Stomach (tissue), 9 donors: Measurements from ENCODE around the gene RTTN. TPM values are rescaled to one million over a fixed set of nuclear protein-coding genes. Genes with fewer than 3 reads are reported as not detected.
"Not testable (repeated sequence)": the region's sequence is repeated elsewhere in the genome, so short reads cannot be mapped to it uniquely, and the experiment has no call there.

Experiments used
- DNase-seq, 2 donors: peaks; one replicate each; pipeline versions ENCODE4 v3.0.0 to v3.0.0-alpha.2; 2013 to 2019
- H3K27ac ChIP-seq, 5 donors: fragments of 200-600 bp in 4 of 5; sonication (generic) in 4 of 5; one replicate each; pipeline ENCODE4 v1.5.1; 2013 to 2019; ENCODE audit warnings: mild to moderate bottlenecking in 1 of 5, moderate library complexity in 1 of 5
- H3K27me3 ChIP-seq, 3 donors: fragments of 200-600 bp; sonication (generic); one replicate each; pipeline ENCODE4 v1.5.1; 2017 to 2019; ENCODE audit warnings: mixed run types in 1 of 3
- H3K36me3 ChIP-seq, 4 donors: fragments of 200-600 bp; sonication (generic); 1 replicate in 3 of 4; 2 replicates in 1 of 4; pipeline ENCODE4 v1.5.1; 2016 to 2019
- H3K4me1 ChIP-seq, 4 donors: fragments of 200-600 bp; sonication (generic); one replicate each; pipeline ENCODE4 v1.5.1; 2016 to 2019
- H3K4me3 ChIP-seq, 4 donors: fragments of 200-600 bp; sonication (generic) in 3 of 4; one replicate each; pipeline ENCODE4 v1.5.1; 2016 to 2019; ENCODE audit warnings: mild to moderate bottlenecking in 1 of 4
- H3K9me3 ChIP-seq, 4 donors: fragments of 200-600 bp; sonication (generic); one replicate each; pipeline ENCODE4 v1.5.1; 2016 to 2019
- EP300 ChIP-seq: sonication (generic); formaldehyde crosslinking; IDR thresholded peaks from one replicate; pipeline ENCODE4 v1.6.1; 2017; ENCODE audit warnings: antibody characterized with exemption
- POLR2A ChIP-seq, 4 donors: fragments of 450-650 bp; IDR thresholded peaks; one replicate each; pipeline ENCODE4 v1.6.1; 2016; ENCODE audit warnings: antibody characterized with exemption in 4 of 4, control low read depth in 2 of 4, mild to moderate bottlenecking in 1 of 4, moderate library complexity in 1 of 4
- POLR2AphosphoS5 ChIP-seq, 3 donors: sonication (generic); formaldehyde crosslinking; IDR thresholded peaks; one replicate each; pipeline ENCODE4 v1.6.1; 2016; ENCODE audit warnings: antibody characterized with exemption in 3 of 3
- WGBS, 5 donors: extraction: QIAGEN DNeasy Blood & Tissue Kit in 3 of 5; methylation state at CpG; one replicate each; pipeline versions ENCODE4 v1.1.5 to v1.1.7; 2013 to 2018; 5-methylcytosine and 5-hydroxymethylcytosine counted together
- intact Hi-C: fragments of 100-400 bp; cut with DNase I; formaldehyde crosslinking; loops from one replicate; pipeline ENCODE4 v1.15.1; 2023; ENCODE audit warnings: low total_unique reads
- polyA plus RNA-seq, 3 donors: library from polyadenylated mRNA; stranded (reverse); fragments of 200-250 nt; gene quantifications; one replicate each; pipeline ENCODE4 v1.2.3, GENCODE V29; 2013
- total RNA-seq, 5 donors: library from RNA; depleted of rRNA; stranded (reverse); fragments of >200 nt; gene quantifications; one replicate each; pipeline versions ENCODE4 v1.1.0 to v1.2.3, GENCODE V29; 2014 to 2016
- TF ChIP-seq, protein P1 (sequence below), 7 experiments: fragments of 450-650 bp in 4 of 7; fragments of 200-600 bp in 3 of 7; sonication (generic) in 3 of 7; IDR thresholded peaks; one replicate each; pipeline ENCODE4 v1.5.1; 2016 to 2019; ENCODE audit warnings: antibody characterized with exemption in 7 of 7, control low read depth in 2 of 7, mild to moderate bottlenecking in 1 of 7
- donor health status: healthy with polysubstance abuse.
- donor health status: Bipolar disorder and iron deficiency.
- donor health status: healthy.

The RTTN gene
- total and polyA plus RNA-seq, 8 donors: 2.1 to 52.1 (median 10.2) TPM

DNA sequence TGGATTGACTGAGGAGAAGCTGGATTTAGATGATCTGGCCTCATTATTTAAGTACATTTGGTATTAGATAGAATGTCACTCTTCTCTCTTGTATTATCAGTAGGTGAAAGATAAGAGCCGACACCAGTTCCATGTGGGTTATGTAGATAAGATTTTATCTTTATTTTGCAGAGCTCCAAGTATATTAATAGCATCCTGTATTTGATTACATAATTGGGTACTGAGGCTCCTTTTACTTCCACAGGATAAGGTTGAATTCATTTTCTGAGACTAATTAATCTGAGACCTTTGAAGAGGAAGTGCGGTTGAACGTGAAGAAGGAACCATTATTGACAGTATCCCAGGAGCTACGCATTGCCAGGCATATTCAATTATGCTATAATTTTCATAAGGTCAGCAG lies 225.0 kb downstream of the RTTN start:
- TF ChIP-seq POLR2A (IDR thresholded peaks at IDR 0.05) (no peak), EP300 (no peak), POLR2AphosphoS5 (IDR thresholded peaks at IDR 0.05) (no peak)
- TF ChIP-seq, protein P1, sequence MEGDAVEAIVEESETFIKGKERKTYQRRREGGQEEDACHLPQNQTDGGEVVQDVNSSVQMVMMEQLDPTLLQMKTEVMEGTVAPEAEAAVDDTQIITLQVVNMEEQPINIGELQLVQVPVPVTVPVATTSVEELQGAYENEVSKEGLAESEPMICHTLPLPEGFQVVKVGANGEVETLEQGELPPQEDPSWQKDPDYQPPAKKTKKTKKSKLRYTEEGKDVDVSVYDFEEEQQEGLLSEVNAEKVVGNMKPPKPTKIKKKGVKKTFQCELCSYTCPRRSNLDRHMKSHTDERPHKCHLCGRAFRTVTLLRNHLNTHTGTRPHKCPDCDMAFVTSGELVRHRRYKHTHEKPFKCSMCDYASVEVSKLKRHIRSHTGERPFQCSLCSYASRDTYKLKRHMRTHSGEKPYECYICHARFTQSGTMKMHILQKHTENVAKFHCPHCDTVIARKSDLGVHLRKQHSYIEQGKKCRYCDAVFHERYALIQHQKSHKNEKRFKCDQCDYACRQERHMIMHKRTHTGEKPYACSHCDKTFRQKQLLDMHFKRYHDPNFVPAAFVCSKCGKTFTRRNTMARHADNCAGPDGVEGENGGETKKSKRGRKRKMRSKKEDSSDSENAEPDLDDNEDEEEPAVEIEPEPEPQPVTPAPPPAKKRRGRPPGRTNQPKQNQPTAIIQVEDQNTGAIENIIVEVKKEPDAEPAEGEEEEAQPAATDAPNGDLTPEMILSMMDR (IDR thresholded peaks at IDR 0.05): no peak
- Histone ChIP-seq H3K27ac (no peak overlapping the region), H3K4me1 (peaks cover 0 to 8% (median 0%) of the 10 kb centered on the region in 4 donors), H3K9me3 (peaks cover 0 to 23% (median 22%) of the 10 kb centered on the region in 4 donors), H3K36me3 (peaks cover 0 to 12% (median 0%) of the 10 kb centered on the region in 4 donors), H3K4me3 (no peak overlapping the region), H3K27me3 (no peaks in the 10 kb centered on the region)
- DNase-seq: no peak
- intact Hi-C loops: no loop called here
- 59 to 67% (median 65%) methylated on average over 4 of the region's 4 CpGs for whole genome bisulfite sequencing, 5 donors

DNA sequence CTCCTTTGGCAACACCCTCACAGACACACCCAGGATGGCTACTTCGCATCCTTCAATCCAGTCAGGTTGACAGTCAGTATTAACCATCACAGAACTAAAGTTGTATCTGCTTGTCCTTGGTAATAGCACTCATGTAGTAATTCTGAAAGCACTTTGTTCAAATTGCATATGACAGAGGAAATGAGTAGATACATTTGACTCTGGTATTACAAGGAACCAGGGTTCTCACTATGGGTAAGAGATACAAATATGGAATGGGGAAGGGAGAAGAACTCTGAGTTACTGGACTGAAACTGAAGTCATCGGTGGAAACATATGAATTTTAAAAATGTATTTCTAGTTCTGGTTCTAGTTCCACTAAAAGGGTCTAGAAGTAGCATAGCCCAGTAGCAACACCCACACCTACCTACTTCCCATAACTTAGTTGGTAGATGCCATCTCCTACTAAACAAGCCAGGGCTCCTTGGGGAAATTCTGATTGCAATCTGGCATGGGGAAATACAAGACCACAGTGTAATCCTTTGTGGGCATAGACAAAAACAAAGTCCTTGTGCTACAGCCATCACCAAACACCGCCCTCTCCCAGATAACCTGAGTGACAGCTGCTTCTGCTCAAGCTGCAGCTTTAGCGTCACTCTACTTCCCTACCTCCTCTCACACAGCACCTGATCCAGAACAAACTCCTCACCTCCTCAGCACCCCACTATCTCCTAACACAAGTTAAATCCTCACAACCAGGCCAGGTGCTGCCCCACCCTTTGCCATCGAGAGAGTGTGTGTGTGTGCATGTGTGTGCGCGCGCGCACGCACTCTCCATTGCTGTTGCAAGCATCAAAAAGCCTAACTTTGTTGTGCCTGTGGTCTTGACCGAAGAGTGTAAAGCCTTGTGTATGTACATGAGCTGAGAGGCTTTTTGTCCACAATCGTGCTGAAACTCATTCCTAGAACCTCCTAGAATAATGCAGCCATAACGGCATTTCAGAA lies 226.5 kb downstream of the RTTN start:
- DNase-seq: no peak

DNA sequence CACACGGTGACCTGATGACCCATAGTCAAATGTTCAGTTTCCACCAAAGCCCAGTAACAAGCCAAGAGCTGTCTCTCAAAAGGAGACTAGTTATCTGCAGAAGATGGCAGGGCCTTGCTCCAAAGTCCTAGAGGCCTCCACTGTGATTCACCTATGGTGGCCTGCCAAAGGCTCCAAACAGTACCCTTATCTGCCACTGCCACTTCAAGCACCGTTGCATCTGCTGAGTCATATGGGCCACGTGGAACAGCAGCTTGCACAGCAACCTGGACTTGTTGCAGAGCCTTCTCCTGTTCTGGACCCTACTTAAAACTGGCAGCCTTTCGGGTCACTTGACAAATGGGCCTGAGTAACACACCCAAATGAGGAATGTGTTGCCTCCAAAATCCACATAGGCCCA lies 230.2 kb downstream of the RTTN start:
- H3K4me1 ChIP-seq, H3K27ac ChIP-seq, intact Hi-C loops, H3K4me3 ChIP-seq, H3K27me3 ChIP-seq, DNase-seq: not testable (repeated sequence)
- Histone ChIP-seq H3K9me3 (peaks cover 0 to 53% (median 29%) of the 10 kb centered on the region in 4 donors), H3K36me3 (peaks cover 0 to 11% (median 0%) of the 10 kb centered on the region in 4 donors)
- 86 to 92% (median 91%) methylated on average over 4 of the region's 4 CpGs for WGBS, 5 donors

More for the DNA sequence above, 226.5 kb downstream of the RTTN start:
- intact Hi-C loops: no loop called here
- H3K27me3 ChIP-seq: no peaks in the 10 kb centered on the region
- H3K36me3 ChIP-seq: peaks cover 0 to 11% (median 0%) of the 10 kb centered on the region in 4 donors
- peaks cover 0 to 8% (median 0%) of the 10 kb centered on the region in 4 donors for H3K4me1 ChIP-seq
- peaks cover 0 to 36% (median 22%) of the 10 kb centered on the region in 4 donors for H3K9me3 ChIP-seq
- TF ChIP-seq, protein P1 (IDR thresholded peaks at IDR 0.05): no peak
- no peak for TF ChIP-seq EP300
- TF ChIP-seq POLR2A (IDR thresholded peaks at IDR 0.05): no peak
- TF ChIP-seq POLR2AphosphoS5 (IDR thresholded peaks at IDR 0.05): no peak
- no peak overlapping the region for H3K27ac ChIP-seq
- no peak overlapping the region for H3K4me3 ChIP-seq
- 84 to 88% (median 86%) methylated on average over 13 of the region's 13 CpGs for whole genome bisulfite sequencing, 5 donors

DNA sequence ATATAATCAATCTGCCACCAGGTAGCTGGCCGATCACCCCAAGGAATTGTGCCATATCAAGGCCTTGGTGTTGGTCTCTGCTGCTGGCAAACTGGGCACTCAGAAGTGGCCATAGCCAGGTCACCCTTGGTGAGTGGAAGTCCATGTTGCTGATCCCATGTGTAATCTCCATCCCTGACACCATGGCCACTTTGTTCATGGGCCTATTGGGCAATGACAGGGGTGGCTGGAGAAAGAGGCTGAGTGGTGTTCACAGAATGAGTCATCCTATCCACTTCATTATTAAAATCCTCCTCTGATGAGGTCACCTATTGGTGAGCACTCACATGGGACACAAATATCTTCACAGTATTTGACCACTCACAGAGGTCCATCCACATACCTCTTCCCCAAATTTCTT lies 231.1 kb downstream of the RTTN start:
- WGBS, 5 donors: 89 to 100% (median 97%) methylated on average over 1 of the region's 1 CpG
- Histone ChIP-seq H3K27ac (no peak overlapping the region), H3K4me3 (no peak overlapping the region), H3K9me3 (peaks cover 0 to 56% (median 29%) of the 10 kb centered on the region in 4 donors), H3K27me3 (no peaks in the 10 kb centered on the region), H3K4me1 (no peaks in the 10 kb centered on the region), H3K36me3 (peaks cover 0 to 11% (median 0%) of the 10 kb centered on the region in 4 donors)
- TF ChIP-seq, protein P1 (IDR thresholded peaks at IDR 0.05): no peak
- TF ChIP-seq EP300: no peak
- TF ChIP-seq POLR2A (IDR thresholded peaks at IDR 0.05): no peak
- no peak for TF ChIP-seq POLR2AphosphoS5 (IDR thresholded peaks at IDR 0.05)
- intact Hi-C loops: no loop called here
- DNase-seq: no peak
